Fibroblast of lung (primary cell): ENCODE results near the gene JMJD6. TPM values are rescaled to one million over a fixed set of nuclear protein-coding genes. Genes with fewer than 3 reads are reported as not detected.
"Not testable (repeated sequence)": the region's sequence is repeated elsewhere in the genome, so short reads cannot be mapped to it uniquely, and the experiment has no call there.

ENCODE experiments used
- DNase-seq, 2 donors: peaks; one replicate each; pipeline versions ENCODE4 v3.0.0 to v3.0.0-alpha.2; 2010; ENCODE audit warnings: low read depth in 2 of 2
- H2AFZ ChIP-seq: 2 replicates; pipeline ENCODE4 v1.5.1; 2012; ENCODE audit warnings: low read length, control low read depth, inconsistent platforms
- H3K27ac ChIP-seq: 2 replicates; pipeline ENCODE4 v1.5.1; 2011; ENCODE audit warnings: low read length, control low read depth; ENCODE audit not compliant: insufficient read depth
- H3K27me3 ChIP-seq: 2 replicates; pipeline ENCODE4 v1.5.1; 2011; ENCODE audit warnings: mild to moderate bottlenecking, low read length; ENCODE audit not compliant: control insufficient read depth, insufficient read depth
- H3K36me3 ChIP-seq: 2 replicates; pipeline ENCODE4 v1.5.1; 2011; ENCODE audit warnings: low read length; ENCODE audit not compliant: control insufficient read depth, insufficient read depth
- H3K4me1 ChIP-seq: 2 replicates; pipeline ENCODE4 v1.5.1; 2011; ENCODE audit warnings: low read length; ENCODE audit not compliant: control insufficient read depth, insufficient read depth; ENCODE audit errors: extremely low read depth
- H3K4me2 ChIP-seq: 2 replicates; pipeline ENCODE4 v1.5.1; 2011; ENCODE audit warnings: low read length, control low read depth; ENCODE audit not compliant: insufficient read depth; ENCODE audit errors: extremely low read depth
- H3K4me3 ChIP-seq, 4 experiments: fragments of 200-600 bp in 1 of 4; sonication (generic) in 1 of 4; replicated peaks in 1 of 4; 2 replicates each; pipeline ENCODE4 v1.5.1; 2011 to 2016; ENCODE audit warnings: low read length in 4 of 4, low read depth in 3 of 4, mild to moderate bottlenecking in 3 of 4, control low read depth in 2 of 4, inconsistent platforms in 1 of 4, mixed read lengths in 1 of 4; ENCODE audit not compliant: insufficient read depth in 1 of 4; ENCODE audit errors: control extremely low read depth in 1 of 4
- H3K79me2 ChIP-seq: 2 replicates; pipeline ENCODE4 v1.5.1; 2012; ENCODE audit warnings: mild to moderate bottlenecking, low read length, inconsistent platforms; ENCODE audit not compliant: control insufficient read depth, insufficient read depth
- H3K9ac ChIP-seq: 2 replicates; pipeline ENCODE4 v1.5.1; 2011; ENCODE audit warnings: mild to moderate bottlenecking, low read length, control low read depth; ENCODE audit not compliant: insufficient read depth
- H3K9me3 ChIP-seq: 2 replicates; pipeline ENCODE4 v1.5.1; 2012; ENCODE audit warnings: low read depth, low read length; ENCODE audit not compliant: control insufficient read depth, insufficient read depth
- H4K20me1 ChIP-seq: 2 replicates; pipeline ENCODE4 v1.5.1; 2011; ENCODE audit warnings: low read length; ENCODE audit not compliant: control insufficient read depth, insufficient read depth; ENCODE audit errors: extremely low read depth
- EZH2 ChIP-seq: IDR thresholded peaks from 2 replicates; pipeline ENCODE4 v1.5.1; 2012; ENCODE audit warnings: low read length, control low read depth, mild to moderate bottlenecking; ENCODE audit errors: missing control alignments
- polyA plus RNA-seq, 2 donors: library from polyadenylated mRNA; depleted of rRNA in 1 of 2; stranded (reverse) in 1 of 2; unstranded in 1 of 2; fragments of >200 nt; gene quantifications; 2 replicates each; pipeline ENCODE4 v1.2.1, GENCODE V29; 2011 to 2012; ENCODE audit warnings: missing spikeins in 1 of 2
- total RNA-seq: library from RNA; depleted of rRNA; stranded (reverse); fragments of >200 nt; gene quantifications from 2 replicates; pipeline ENCODE4 v1.2.1, GENCODE V29; 2014
- TF ChIP-seq, protein P1 (sequence below), 2 donors: IDR thresholded peaks in 1 of 2; conservative IDR thresholded peaks in 1 of 2; 1 replicate in 1 of 2; 2 replicates in 1 of 2; pipeline ENCODE4 v1.5.1; 2011 to 2012; ENCODE audit warnings: low read length in 2 of 2, control low read depth in 1 of 2, inconsistent platforms in 1 of 2, low read depth in 1 of 2, mild to moderate bottlenecking in 1 of 2

JMJD6 gene
- total and polyA plus RNA-seq, 2 donors (not counting 1 experiment from before 2014, with no cell fraction given): 16.2 to 17.7 TPM

DNA sequence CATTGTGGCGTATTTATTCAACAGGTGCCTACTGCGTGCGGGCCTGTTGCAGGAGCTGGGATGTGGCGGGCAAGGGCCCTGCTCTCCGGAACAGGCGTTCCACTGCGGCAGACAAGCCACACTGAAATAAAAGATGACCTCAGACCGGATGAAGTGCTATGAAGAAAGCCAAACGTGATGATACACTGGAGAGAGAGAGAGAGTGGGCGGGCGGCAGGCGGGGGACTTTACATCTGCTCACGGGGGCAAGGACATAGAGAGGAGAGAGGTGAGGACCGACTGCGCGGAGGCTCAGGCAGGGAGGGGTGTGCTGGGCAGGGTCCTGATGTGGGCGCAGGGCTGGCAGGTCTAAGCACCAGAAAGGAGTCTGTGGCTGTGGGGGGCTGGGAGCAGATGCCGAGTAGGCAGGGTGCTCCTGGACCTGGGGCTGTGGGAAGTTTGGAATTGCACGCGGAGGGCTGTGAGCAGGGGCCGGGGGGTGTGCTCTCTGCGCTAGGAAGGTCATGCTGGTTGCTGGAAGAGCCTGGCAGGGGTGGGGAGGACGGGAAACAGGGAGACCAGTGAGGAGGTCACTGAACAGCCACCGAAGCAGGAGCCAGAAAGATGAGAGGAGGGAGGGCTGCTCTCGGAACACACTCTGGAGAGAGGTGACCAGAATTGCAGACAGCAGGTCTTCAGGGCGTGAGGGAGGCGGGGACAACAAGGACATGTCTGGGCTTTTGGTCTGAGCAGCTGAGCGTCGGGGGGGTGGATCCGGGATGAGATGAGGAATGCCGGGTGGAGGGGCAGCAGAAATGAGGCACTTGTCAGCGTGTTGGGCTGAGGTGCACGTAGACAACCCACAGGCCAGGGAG, 25.6 kb downstream of the JMJD6 start:
- Histone ChIP-seq H3K9me3 (no peaks in the 10 kb centered on the region), H4K20me1 (no peaks in the 10 kb centered on the region), H3K27me3 (no peaks in the 10 kb centered on the region), H2AFZ (no peak overlapping the region), H3K36me3 (no peaks in the 10 kb centered on the region), H3K4me2 (peak overlapping the region; percentile 94), H3K79me2 (peaks cover 84% of the 10 kb centered on the region), H3K4me1 (peaks cover 29% of the 10 kb centered on the region), H3K27ac (peak overlapping the region; percentile 83), H3K9ac (peak overlapping the region; percentile 61), H3K4me3 (peak overlapping the region in 3 of 4 experiments; percentile 28 to 41 (median 40))
- peak; percentile 77 to 94 for DNase-seq
- TF ChIP-seq EZH2: no peak
- TF ChIP-seq, protein P1, sequence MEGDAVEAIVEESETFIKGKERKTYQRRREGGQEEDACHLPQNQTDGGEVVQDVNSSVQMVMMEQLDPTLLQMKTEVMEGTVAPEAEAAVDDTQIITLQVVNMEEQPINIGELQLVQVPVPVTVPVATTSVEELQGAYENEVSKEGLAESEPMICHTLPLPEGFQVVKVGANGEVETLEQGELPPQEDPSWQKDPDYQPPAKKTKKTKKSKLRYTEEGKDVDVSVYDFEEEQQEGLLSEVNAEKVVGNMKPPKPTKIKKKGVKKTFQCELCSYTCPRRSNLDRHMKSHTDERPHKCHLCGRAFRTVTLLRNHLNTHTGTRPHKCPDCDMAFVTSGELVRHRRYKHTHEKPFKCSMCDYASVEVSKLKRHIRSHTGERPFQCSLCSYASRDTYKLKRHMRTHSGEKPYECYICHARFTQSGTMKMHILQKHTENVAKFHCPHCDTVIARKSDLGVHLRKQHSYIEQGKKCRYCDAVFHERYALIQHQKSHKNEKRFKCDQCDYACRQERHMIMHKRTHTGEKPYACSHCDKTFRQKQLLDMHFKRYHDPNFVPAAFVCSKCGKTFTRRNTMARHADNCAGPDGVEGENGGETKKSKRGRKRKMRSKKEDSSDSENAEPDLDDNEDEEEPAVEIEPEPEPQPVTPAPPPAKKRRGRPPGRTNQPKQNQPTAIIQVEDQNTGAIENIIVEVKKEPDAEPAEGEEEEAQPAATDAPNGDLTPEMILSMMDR (conservative IDR thresholded peaks at IDR 0.05 in 1 of 2, IDR thresholded peaks at IDR 0.05 in 1 of 2; ENCODE audit: low read depth in 1 of 2, low read length in 2 of 2): no peak

DNA sequence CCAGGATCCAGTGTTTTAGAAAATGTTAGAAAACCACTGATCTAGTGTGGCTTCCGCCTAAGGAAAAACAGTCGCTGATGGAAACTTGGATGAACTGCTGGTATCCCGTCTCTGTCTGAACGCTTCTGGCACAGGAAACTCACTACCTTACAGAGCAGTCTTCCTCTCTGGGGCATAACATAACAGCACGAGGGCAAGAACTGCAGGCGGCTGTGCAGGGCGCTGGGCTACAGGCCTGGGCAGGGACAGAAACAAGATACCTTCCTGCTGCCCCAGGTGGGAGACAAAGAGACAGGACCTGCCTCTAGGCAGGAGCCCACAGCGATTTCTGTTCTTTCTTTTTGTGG, 26.2 kb downstream of the JMJD6 start:
- Histone ChIP-seq H3K4me3 (peak overlapping the region in 2 of 4 experiments; percentile 40 to 41), H3K4me2 (peak overlapping the region; percentile 94), H3K79me2 (peaks cover 82% of the 10 kb centered on the region), H4K20me1 (no peaks in the 10 kb centered on the region), H3K9me3 (no peaks in the 10 kb centered on the region), H3K9ac (peak overlapping the region; percentile 36), H2AFZ (no peak overlapping the region), H3K4me1 (peaks cover 29% of the 10 kb centered on the region), H3K36me3 (no peaks in the 10 kb centered on the region), H3K27me3 (no peaks in the 10 kb centered on the region), H3K27ac (peak overlapping the region; percentile 83)
- TF ChIP-seq, protein P1 (conservative IDR thresholded peaks at IDR 0.05 in 1 of 2, IDR thresholded peaks at IDR 0.05 in 1 of 2; ENCODE audit: low read depth in 1 of 2, low read length in 2 of 2): no peak
- no peak for TF ChIP-seq EZH2
- no peak for DNase-seq

DNA sequence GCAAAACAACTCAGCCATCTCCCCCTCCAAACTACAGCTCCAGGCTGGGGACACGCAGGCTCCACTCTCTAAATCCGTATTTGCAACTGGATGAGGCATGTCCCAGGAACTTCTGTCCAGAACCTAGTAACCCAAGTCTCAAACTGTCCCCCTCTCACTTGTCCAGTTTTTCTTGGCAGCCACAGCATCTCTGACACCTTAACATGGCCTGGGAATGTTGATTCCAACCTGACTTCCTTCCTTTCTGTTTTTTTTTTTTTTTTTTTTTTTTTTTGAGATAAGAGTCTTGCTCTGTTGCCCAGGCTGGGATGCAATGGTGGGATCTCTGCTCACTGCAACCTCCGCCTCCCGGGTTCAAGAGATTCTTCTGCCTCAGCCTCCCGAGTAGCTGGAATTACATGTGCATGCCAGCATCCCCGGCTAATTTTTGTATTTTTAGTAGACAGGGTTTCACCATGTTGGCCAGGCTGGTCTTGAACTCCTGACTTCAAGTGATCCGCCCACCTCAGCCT, 27.9 kb downstream of the JMJD6 start:
- not testable (repeated sequence) for H3K27me3 ChIP-seq, H3K4me2 ChIP-seq, H3K27ac ChIP-seq, H3K9me3 ChIP-seq, DNase-seq, H3K36me3 ChIP-seq, H4K20me1 ChIP-seq, H3K9ac ChIP-seq, H2AFZ ChIP-seq, H3K4me3 ChIP-seq
- H3K79me2 ChIP-seq: peaks cover 78% of the 10 kb centered on the region
- H3K4me1 ChIP-seq: peaks cover 29% of the 10 kb centered on the region
